CD4-positive, alpha-beta T cell treated with Interleukin-4 for 4 hours (primary cell): ENCODE results near the gene SBF2.
A peak's percentile ranks its signal among the peaks of the same experiment; 100 is the strongest.
"Not testable (repeated sequence)": the region's sequence is repeated elsewhere in the genome, so short reads cannot be mapped to it uniquely, and the experiment has no call there.

Source experiments
- DNase-seq: peaks from one replicate; pipeline ENCODE4 v3.0.0-alpha.2; 2020

Gene SBF2

DNA sequence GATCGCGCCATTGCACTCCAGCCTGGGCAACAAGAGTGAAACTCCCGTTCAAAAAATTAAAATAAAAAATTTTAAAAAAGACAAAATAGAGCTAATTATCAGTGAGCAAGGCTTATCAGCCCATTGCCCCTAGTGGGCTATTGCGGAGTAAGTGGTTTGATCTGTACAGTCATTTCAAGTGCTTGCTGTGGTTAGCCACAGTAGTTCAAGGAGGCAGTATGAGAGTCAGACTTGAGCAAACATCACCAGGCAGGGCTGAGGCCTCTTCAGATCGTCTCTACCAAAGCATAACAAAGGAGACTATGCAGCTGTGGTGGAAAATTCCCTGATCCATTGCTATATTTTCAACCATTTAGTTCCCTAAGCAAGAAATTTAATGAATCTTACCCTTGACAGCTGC is 4.3 kb upstream of the SBF2 start:
- DNase-seq: peak; percentile 70

DNA sequence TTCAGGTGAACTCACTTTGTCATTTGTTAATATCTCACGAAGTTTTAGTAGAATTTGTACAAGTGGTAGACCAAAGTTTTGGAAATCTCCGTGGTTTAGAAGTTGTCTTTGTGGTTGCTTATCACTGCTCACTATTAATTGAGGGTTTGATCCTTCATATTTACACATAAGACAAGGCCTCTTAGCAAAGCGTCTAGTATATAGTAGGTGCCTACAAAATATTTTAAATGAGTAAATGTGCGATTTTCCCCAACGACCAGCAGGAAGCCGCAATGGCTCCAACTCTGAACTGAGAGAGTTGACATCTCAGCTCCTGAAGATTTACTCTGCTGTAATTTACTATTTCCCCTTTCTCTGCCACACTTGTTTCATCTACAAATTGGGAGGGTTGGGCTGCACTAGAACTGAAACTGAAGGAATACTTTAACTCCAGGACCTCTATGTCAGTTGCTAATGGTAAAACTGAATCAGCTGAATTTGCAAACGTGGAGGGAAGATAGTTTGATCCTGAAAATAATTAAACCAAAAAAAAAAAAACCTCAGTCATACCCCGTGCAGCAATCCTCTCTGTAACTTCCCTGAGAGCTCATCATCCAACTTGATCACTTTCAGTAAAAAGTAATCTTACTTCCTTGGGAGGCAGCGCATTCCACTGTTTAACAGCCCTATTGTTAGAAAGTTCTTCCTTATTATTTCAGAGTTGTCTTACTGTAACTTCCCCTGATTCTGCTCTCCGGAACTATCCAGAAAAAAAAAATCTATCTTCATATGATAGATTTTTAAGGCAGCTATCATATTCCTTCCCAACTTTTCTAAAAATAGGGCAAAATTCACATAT is 1.3 kb upstream of the SBF2 start:
- DNase-seq: no peak

DNA sequence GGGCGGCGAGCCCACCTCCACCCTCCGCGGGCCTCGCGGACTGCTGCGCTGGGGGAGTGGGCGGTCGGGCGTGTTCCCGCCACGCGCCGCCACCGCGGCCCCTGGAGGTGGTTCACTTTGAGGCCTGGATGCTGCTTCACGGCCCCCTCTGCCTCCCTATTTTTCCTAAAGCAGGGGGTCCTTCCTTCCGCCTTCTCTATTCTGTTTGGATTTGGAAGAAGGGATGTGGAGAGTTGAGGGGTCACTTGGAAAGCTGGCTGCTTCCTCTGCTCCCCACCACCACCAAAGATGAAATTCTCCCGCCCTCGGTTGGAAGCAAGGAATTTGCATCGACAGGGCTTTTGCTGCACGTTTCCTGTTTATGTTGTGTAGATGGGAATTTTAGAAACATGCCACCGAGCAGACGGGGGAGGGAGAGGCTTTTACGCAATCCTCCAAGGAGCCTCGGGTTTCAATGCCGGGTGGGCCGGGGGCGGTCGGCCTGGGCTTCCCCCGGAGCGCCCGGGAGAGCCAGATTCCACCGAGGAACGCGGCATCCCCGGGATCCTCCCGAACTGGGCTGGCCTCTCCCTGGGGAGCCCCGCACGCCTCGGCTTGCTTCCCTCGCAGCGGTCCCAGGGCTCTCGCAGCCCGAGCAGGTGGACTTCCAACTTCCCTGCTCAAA is 403 bp upstream of the SBF2 start:
- DNase-seq: no peak

DNA sequence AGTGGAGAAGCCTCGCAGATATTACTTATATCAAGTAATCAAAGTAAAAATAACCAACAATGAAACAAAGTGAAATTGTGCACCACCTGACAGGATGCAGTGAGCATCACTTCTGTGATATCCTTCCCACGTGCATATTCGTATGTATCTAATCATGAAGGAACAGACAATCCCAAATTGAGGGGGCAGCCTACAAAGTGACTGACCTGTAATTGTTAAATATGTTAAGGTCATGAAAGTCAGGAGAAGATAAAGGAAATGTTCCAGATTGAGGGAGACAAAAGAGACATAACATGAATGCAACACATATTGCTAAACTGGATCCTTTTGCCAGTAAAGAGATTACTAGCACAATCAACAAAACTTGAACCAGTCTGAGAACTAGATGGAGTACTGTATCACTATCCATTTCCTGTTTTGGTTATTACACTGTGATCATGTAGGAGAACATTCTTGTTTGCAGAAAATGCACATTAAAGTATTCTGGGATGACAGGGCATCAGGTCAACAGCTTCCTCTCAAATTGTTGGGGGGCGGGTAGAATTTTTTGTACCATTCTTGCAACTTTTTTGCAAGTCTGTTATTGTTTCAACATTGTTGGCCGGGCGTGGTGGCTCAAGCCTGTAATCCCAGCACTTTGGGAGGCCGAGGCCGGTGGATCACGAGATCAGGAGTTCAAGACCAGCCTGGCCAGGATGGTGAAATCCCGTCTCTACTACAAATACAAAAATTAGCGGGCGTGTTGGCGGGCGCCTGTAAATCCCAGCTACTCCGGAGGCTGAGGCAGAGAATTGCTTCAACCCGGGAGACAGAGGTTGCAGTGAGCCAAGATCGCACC is 2.0 kb downstream of the SBF2 start:
- DNase-seq: no peak

DNA sequence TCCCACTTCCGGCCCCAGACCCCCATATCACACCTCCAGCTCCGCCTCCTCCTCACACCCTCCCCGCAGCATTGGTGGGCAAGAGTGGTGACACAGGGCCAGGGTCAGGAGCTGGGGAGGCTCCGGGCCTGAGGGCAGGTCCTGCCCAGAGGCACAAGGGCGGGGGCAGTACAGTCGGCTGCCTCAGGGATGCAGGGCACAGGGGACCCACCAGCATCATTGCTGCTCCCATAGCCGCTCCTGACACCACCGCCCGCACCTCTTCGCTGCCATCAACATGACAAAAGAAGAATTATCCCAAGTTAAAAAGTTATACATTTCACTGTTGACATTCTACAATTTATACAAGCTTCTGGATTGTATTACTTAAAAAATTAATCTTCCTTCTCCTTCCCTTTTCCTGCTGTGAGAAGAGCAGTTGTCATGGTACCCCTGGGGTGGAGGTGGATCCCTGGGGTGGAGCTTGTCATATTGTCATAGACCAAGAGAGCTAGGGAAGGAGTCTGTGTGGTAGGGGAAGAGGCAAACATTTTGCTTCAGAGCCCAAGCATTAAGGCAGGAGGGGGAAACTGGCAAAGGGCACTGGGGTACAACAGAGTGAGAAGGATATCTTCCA is 4.1 kb downstream of the SBF2 start:
- DNase-seq: no peak

DNA sequence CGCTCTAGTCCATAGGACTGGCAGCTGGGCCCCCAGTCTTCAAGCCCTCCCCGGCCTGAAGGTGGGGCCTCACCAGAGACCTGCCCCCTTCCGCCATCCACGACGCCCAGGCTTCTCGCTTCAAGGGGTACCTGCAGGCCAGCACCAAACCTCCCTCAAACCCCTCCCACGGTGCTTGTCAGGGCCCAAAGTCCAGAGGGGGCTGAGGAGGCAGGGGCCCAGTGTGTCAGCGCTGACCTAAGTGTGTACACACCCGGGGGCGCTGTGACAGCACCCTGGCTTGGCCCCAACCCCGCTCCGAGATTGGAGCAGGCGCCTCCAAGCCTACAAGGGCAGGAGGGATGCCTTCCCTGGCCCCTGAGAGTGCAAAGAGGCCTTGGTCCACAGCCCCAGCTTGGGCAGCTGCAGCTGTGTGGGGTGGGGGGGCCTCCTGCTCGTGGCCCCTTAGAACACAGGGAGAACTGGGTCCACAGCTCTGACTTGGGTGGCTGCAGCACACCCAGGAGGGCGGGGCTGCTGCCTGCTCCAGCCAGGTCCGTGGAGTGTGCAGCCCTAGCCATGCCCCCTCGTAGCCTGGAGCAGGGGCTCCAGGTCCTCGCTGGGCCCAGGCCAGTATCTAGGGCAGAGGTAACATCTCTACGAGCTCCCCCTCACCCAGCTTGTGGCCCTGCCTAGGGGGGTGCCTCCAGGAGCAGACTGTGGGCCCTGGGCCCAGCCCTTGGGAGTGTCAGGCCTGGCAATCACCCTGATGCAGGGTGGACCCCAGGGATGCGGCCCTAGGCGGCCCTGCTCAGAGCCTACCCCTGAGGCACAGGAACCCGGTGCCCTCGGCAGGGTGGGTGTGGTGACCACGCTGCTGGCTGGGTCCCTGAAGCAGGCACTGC is 4.9 kb downstream of the SBF2 start:
- DNase-seq: no peak

DNA sequence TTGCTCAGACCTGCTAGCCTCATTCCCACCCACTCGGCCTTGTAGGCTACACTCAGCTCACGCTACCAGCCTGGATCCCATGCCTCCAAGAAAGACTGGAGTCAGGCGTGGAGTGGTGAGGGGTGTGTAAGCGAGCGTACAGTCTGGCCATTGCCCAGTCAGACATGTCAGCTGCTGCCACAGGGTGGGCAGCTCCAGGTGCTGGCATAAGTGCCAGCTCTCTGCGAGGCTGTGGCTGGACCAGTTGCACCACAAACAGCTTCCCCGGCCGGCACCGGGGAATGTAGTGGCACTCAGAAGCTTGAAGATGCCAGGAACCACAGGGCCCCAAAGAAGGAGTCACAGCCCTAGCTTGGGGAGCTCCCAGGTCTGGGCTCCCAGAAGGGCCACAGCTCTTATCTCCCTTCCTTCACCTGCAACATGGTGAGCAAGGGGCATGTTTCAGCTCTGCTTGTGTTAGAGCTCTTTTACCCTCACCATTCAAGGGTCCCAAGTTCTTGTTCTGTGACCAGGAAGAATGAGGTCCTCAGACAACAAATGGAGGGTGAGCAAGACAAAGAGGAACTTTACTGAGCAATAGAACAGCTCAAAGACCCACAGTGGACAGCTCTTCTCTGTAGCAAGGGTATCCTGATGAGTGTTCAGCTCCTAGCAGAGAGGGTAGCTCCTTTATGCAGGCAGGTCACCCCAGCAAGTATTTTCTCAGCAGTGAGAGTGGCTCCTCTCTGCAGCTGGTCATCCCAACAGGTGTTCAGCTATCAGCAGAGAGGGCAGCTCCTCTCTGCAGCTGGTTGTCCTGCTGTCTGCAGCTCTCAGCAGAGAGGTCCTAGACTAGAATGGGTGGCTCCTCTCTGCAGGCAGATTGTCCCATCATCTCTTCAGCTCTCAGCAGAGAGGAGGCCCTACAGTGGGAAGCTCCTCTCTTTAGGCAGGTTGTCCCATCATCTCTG is 6.0 kb downstream of the SBF2 start:
- DNase-seq: no peak

DNA sequence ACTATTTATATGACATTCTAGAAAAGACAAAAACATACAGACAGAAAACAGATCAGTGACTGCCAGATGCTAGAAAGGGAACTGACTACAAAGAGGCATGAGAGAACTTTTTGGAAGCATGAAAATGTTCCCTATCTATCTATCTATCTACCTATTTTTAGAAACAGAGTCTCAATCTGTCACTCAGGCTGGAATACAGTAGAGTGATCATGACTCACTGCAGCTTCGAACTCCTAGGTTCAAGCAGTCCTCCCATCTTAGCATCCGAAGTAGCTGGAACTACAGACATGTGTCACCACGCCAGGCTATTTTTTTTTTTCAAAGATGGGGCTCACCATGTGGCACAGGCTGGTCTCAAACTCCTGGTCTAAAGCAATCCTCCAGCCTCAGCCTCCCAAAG is 6.9 kb downstream of the SBF2 start:
- DNase-seq: no peak

DNA sequence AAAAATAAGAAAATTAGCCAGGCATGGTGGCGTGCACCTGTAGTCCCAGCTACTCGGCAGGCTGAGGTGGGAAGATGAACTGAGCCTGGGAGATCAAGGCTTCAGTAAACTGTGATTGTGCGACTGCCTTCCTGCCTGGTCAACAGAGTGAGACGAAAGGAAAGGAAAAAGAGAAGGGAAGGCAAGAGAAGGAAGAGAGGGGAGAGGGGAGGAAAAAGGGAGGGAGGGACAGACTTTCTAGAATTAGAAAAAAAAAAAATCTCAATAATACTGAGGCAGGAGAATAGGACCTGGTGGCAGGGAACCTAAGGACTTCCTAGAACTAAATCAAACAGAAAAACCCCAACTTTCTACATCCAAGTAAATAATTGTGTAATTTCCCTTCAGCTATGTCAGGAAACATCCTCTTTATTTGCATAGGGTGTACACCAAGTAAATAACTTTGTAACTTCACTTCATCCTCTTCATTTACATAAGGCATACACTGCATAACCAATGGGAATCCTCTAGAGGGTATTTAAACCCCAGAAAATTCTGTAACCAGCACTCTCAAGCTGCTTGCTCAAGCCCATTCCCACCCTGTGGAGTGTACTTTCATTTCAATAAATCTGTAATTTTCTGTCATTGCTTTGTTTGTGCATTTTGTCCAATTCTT is 8.7 kb downstream of the SBF2 start:
- no peak for DNase-seq

- DNase-seq: no peak
Observed at GRCh38 chr11:10283991-10284390, 10.0 kb downstream of the SBF2 start.

GRCh38 chr11:10282117-10282516 is 11.9 kb downstream of the SBF2 start:
- DNase-seq: no peak

GRCh38 chr11:10275714-10276113 is 18.3 kb downstream of the SBF2 start:
- no peak for DNase-seq

DNA sequence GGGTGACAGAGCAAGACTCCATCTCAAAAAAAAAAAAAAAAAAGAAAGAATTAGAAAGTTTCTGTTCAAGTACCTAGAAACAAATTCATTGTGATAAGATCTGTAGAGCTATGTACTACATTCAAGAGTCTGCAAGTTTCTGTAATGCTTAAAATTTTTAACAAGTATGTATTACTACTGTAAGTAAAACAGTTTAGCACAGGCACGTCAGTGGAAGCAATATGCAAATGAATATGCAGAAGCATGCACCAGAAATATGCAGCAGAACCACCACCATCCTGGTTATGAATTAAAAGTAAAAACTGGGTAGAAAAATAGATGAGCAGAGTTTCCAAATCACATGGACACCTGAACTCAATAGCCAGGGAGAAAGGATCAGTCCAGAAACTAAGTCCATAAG is 19.3 kb downstream of the SBF2 start:
- DNase-seq: no peak

DNA sequence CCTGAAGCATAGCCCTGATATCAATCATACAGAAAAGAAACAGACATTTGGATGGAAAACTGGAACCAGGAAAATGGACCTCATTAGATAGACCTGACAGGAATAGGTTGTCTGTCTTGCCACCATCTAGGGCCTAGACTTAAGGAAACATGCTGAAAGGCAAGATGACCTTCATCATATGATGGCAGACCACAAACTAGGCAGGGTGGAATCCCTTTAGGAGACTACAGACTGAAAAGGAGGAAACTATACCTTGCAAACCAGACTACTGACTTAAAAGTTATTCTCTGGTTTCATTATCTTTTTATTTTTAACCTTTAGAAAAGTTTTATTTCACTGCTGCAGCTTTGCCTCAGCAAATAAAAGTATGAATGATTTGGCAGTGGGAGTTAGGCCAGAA is 20.3 kb downstream of the SBF2 start:
- no peak for DNase-seq

GRCh38 chr11:10272132-10272531 is 21.9 kb downstream of the SBF2 start:
- no peak for DNase-seq

DNA sequence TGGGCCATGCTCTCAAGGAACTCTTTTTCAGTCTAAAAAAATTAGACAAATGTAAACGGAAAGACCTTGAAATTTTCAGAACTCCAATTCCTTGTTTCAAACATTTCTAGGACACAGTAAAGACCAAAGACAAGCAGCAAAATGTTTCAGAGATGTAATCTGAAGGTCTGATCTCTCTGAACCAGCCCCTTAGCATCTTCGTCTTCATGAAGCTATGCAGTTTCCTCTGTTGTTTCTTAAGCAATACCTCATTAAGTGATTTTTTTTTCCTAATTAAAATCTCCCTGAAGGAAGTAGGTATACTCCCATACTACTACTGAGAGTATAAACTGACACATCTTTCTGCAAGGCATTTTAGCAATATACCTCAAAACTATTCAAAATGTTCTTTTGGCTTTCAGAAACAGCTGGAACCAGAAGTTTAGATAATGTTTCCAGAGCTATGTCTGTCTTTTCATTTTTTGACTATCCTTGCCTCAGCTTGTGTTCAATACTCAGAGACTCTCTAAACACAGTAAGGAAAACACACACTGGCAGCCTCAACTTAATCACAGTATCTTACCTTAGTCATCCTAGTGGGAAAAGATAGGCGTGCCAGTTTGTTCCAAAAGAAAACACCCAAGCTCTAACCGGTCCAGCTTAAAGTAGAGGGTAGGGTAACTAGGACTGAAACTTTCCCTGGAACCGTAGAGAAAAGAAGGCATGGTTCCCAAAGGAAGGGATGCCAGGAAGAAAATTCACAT is 25.1 kb downstream of the SBF2 start:
- no peak for DNase-seq

- DNase-seq: no peak
Observed at GRCh38 chr11:10267821-10268220, 26.2 kb downstream of the SBF2 start.

DNA sequence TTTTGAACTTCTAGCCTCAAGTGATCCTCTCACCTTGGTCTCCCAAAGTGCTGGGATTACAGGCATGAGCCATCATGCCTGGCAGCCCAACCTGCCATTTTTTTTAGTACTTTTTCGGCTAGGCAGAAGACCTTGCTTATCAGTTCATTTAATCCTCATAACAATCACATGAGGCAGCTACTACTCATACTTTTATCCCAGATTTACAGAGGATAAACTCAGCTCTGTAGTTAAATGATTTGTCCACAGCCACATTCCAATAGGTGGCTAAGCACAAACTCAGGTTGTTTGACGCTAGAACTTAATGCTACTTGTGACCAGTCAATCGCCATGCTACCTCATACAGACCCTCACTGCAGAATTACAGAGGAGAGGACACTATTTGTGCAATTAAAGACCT is 28.1 kb downstream of the SBF2 start:
- no peak for DNase-seq

DNA sequence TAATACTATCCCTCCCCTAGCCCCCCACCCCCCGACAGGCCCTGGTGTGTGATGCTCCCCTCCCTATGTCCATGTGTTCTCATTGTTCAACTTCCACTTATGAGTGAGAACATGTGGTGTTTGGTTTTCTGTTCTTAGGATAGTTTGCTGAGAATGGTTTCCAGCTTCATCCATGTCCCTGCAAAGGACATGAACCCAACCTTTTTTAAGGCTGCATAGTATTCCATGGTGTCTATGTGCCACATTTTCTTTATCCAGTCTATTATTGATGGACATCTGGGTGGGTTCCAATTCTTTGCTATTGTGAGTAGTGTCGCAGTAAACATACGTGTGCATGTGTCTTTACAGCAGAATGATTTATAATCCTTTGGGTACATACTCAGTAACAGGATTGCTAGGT is 29.3 kb downstream of the SBF2 start:
- not testable (repeated sequence) for DNase-seq

DNA sequence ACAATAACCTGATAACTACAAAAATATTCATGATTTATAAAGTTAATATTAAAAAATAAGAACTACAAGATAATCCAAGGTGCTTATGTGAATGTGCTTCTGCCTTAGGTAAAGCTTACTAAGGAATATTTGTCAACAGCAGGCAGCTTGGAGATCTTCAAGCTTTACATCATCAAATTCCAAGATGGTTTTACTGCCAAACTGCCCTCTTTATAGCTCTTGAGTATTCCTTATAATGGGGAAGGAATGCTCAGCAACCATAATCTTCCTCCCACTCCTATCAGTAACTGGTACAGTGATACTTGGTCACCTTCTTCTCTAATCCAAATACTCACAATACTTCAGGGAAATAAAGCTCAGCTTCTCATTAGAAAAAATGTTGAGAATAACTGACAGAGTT is 30.1 kb downstream of the SBF2 start:
- DNase-seq: no peak
